Type B pancreatic cell (in vitro differentiated cells): ENCODE measurements around the gene C6orf120. TPM values are rescaled to one million over a fixed set of nuclear protein-coding genes. Genes with fewer than 3 reads are reported as not detected.

Source experiments
- DNase-seq: peaks from one replicate; pipeline ENCODE4 v3.0.0; 2021; ENCODE audit warnings: mixed read lengths; ENCODE audit not compliant: unreplicated experiment; ENCODE audit errors: extremely low spot score
- H3K27ac Mint-ChIP-seq: 2 replicates; pipeline ENCODE4 v1.8.0; 2021; ENCODE audit warnings: mild to moderate bottlenecking, mixed read lengths
- H3K27me3 Mint-ChIP-seq: 2 replicates; pipeline ENCODE4 v1.8.0; 2021; ENCODE audit warnings: mixed read lengths
- H3K36me3 Mint-ChIP-seq: 2 replicates; pipeline ENCODE4 v1.8.0; 2021; ENCODE audit warnings: mixed read lengths
- H3K4me1 Mint-ChIP-seq: one replicate; pipeline ENCODE4 v1.8.0; 2021; ENCODE audit warnings: mixed read lengths; ENCODE audit not compliant: unreplicated experiment
- H3K4me3 Mint-ChIP-seq: 2 replicates; pipeline ENCODE4 v1.8.0; 2021; ENCODE audit warnings: mild to moderate bottlenecking, mixed read lengths
- H3K9me3 Mint-ChIP-seq: 2 replicates; pipeline ENCODE4 v1.8.0; 2021; ENCODE audit warnings: mixed read lengths
- total RNA-seq: library from RNA; stranded (reverse); gene quantifications from 2 replicates; pipeline ENCODE4 v1.2.1, GENCODE V29; 2021; ENCODE audit warnings: low replicate concordance
- TF ChIP-seq, protein P1 (sequence below): fragments of 200-600 bp; sonication (generic); conservative IDR thresholded peaks from 2 replicates; pipeline ENCODE4 v1.5.0; 2021; ENCODE audit warnings: antibody characterized with exemption, mild to moderate bottlenecking

The C6orf120 gene
- total RNA-seq, 1 donor from 2014 or later: 30.4 TPM

GRCh38 chr6:169738204-169738975 lies 36.5 kb downstream of the C6orf120 start:
- H3K9me3 Mint-ChIP-seq: no peaks in the 10 kb centered on the region
- DNase-seq: no peak
- no peak overlapping the region for H3K4me3 Mint-ChIP-seq
- H3K36me3 Mint-ChIP-seq: no peaks in the 10 kb centered on the region
- H3K27ac Mint-ChIP-seq: no peak overlapping the region
- H3K27me3 Mint-ChIP-seq: peaks cover 3% of the 10 kb centered on the region
- TF ChIP-seq, protein P1, sequence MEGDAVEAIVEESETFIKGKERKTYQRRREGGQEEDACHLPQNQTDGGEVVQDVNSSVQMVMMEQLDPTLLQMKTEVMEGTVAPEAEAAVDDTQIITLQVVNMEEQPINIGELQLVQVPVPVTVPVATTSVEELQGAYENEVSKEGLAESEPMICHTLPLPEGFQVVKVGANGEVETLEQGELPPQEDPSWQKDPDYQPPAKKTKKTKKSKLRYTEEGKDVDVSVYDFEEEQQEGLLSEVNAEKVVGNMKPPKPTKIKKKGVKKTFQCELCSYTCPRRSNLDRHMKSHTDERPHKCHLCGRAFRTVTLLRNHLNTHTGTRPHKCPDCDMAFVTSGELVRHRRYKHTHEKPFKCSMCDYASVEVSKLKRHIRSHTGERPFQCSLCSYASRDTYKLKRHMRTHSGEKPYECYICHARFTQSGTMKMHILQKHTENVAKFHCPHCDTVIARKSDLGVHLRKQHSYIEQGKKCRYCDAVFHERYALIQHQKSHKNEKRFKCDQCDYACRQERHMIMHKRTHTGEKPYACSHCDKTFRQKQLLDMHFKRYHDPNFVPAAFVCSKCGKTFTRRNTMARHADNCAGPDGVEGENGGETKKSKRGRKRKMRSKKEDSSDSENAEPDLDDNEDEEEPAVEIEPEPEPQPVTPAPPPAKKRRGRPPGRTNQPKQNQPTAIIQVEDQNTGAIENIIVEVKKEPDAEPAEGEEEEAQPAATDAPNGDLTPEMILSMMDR: no peak
- H3K4me1 Mint-ChIP-seq: peaks cover 6% of the 10 kb centered on the region

DNA sequence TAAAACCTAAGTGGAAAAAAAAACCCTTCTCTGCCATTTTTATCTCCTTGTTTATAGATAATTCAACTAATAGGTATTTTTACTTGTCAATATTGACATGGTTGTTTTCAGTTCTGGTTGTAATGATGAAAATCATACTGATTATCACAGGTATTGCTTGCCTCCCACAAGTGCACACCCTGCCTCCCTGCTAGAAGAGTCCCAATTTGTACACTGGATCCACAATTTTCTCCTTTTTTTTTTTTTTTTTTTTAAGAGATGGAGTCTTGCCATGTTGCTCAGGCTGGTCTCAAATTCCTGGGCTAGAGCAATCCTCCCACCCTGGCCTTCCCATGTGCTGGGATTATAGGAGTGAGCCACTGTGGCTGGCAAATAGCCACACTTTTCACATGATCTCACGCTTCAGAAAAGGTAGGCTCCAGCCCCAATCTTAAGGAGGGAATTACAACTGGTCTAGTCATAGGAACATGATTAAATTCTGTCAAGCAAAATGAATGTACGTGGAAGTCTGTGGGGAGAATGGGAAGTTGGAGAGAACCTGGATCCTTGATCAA lies 37.1 kb downstream of the C6orf120 start:
- Mint-ChIP-seq H3K9me3 (no peaks in the 10 kb centered on the region), H3K4me1 (peaks cover 6% of the 10 kb centered on the region), H3K27me3 (peaks cover 3% of the 10 kb centered on the region), H3K4me3 (no peak overlapping the region), H3K36me3 (no peaks in the 10 kb centered on the region), H3K27ac (no peak overlapping the region)
- no peak for DNase-seq
- TF ChIP-seq, protein P1: no peak

GRCh38 chr6:169741344-169741743 lies 39.4 kb downstream of the C6orf120 start:
- H3K9me3 Mint-ChIP-seq: no peaks in the 10 kb centered on the region
- H3K4me1 Mint-ChIP-seq: peaks cover 6% of the 10 kb centered on the region
- peaks cover 3% of the 10 kb centered on the region for H3K27me3 Mint-ChIP-seq
- no peak overlapping the region for H3K27ac Mint-ChIP-seq
- H3K4me3 Mint-ChIP-seq: no peak overlapping the region
- H3K36me3 Mint-ChIP-seq: no peaks in the 10 kb centered on the region
- no peak for DNase-seq
- TF ChIP-seq, protein P1: no peak

GRCh38 chr6:169745405-169745804 lies 43.5 kb downstream of the C6orf120 start:
- H3K27ac Mint-ChIP-seq: no peak overlapping the region
- TF ChIP-seq, protein P1: no peak
- no peaks in the 10 kb centered on the region for H3K36me3 Mint-ChIP-seq
- peaks cover 7% of the 10 kb centered on the region for H3K4me1 Mint-ChIP-seq
- H3K4me3 Mint-ChIP-seq: no peak overlapping the region
- H3K27me3 Mint-ChIP-seq: no peaks in the 10 kb centered on the region
- DNase-seq: no peak
- no peaks in the 10 kb centered on the region for H3K9me3 Mint-ChIP-seq

DNA sequence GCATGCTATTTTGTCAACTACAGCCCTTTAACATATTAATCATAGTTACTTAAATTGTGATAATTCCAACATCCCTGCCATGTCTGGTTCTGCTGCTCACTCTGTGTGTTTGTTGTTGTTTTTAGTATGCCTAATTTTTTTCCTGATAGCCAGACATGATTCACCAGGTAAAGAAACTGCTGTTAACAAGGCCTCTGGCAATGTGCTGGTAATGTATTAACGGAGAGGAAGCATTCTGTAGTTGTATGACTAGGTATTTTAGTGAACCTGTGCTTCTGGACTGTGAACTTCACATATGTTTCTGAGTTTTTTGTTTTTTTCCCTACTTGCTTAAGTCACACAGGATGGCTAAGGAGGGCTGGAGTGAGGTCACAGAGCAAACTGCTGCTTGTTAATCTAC lies 44.6 kb downstream of the C6orf120 start:
- TF ChIP-seq, protein P1: no peak
- no peak overlapping the region for H3K27ac Mint-ChIP-seq
- H3K4me3 Mint-ChIP-seq: no peak overlapping the region
- H3K36me3 Mint-ChIP-seq: no peaks in the 10 kb centered on the region
- no peaks in the 10 kb centered on the region for H3K27me3 Mint-ChIP-seq
- no peaks in the 10 kb centered on the region for H3K9me3 Mint-ChIP-seq
- H3K4me1 Mint-ChIP-seq: peaks cover 7% of the 10 kb centered on the region
- no peak for DNase-seq
